Measurements from ENCODE around the gene MIXL1. TPM values are rescaled to one million over a fixed set of nuclear protein-coding genes. Genes with fewer than 3 reads are reported as not detected.

The MIXL1 gene
- total and polyA plus RNA-seq, 10 donors: 0.07 to 2.3 (median 1.1) TPM; not detected in 2

DNA sequence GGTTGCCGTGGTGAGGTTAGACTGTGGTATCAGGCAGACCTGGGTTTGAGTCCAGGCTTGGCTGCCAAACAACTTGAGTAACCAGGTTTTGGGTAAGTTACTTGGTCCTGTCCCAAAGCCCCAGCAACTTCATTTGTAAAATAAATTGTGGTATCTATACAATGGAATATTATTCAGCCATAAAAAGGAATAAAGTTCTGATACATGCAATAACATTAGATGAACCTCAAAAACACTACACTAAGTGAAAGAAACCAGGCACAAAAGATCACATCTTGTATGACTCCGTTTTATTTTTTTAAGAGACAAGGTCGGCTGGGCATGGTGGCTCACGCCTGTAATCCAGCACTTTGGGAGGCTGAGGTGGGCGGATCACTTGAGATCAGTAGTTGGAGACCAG is 16.4 kb upstream of the MIXL1 start:
- no peak overlapping the region for H3K27ac ChIP-seq
- intact Hi-C loops (cut with DNase I; ENCODE audit: low total_unique reads): no loop called here
- 86 to 95% (median 88%) methylated on average over 5 of the region's 5 CpGs for WGBS, 5 donors

GRCh38 chr1:226209307-226210059 is 14.0 kb upstream of the MIXL1 start:
- H3K27ac ChIP-seq: no peak overlapping the region
- no peak overlapping the region for H3K4me3 ChIP-seq
- DNase-seq: no peak
- WGBS, 5 donors: 68 to 83% (median 77%) methylated on average over 17 of the region's 17 CpGs
- no peaks in the 10 kb centered on the region for H3K36me3 ChIP-seq
- no peaks in the 10 kb centered on the region for H3K9me3 ChIP-seq
- H3K27me3 ChIP-seq (replicated peaks in 1 of 7): no peaks in the 10 kb centered on the region
- TF ChIP-seq, protein P1, sequence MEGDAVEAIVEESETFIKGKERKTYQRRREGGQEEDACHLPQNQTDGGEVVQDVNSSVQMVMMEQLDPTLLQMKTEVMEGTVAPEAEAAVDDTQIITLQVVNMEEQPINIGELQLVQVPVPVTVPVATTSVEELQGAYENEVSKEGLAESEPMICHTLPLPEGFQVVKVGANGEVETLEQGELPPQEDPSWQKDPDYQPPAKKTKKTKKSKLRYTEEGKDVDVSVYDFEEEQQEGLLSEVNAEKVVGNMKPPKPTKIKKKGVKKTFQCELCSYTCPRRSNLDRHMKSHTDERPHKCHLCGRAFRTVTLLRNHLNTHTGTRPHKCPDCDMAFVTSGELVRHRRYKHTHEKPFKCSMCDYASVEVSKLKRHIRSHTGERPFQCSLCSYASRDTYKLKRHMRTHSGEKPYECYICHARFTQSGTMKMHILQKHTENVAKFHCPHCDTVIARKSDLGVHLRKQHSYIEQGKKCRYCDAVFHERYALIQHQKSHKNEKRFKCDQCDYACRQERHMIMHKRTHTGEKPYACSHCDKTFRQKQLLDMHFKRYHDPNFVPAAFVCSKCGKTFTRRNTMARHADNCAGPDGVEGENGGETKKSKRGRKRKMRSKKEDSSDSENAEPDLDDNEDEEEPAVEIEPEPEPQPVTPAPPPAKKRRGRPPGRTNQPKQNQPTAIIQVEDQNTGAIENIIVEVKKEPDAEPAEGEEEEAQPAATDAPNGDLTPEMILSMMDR (IDR thresholded peaks at IDR 0.05 in 8 of 11, conservative IDR thresholded peaks at IDR 0.05 in 3 of 11): no peak
- TF ChIP-seq POLR2AphosphoS5 (IDR thresholded peaks at IDR 0.05): peak in 2 of 3 donors; percentile 8 to 23
- intact Hi-C loops (cut with DNase I; ENCODE audit: low total_unique reads): no loop called here
- H3K4me1 ChIP-seq: no peaks in the 10 kb centered on the region

More for the DNA sequence above, 16.4 kb upstream of the MIXL1 start:
- H3K9me3 ChIP-seq: no peaks in the 10 kb centered on the region
- no peaks in the 10 kb centered on the region for H3K4me1 ChIP-seq
- no peaks in the 10 kb centered on the region for H3K36me3 ChIP-seq
- TF ChIP-seq, protein P1 (IDR thresholded peaks at IDR 0.05 in 8 of 11, conservative IDR thresholded peaks at IDR 0.05 in 3 of 11): no peak
- no peak for TF ChIP-seq POLR2A (IDR thresholded peaks at IDR 0.05)
- no peak for TF ChIP-seq POLR2AphosphoS5 (IDR thresholded peaks at IDR 0.05)
- no peaks in the 10 kb centered on the region for H3K27me3 ChIP-seq (replicated peaks in 1 of 7)
- H3K4me3 ChIP-seq: no peak overlapping the region
- no peak for DNase-seq

DNA sequence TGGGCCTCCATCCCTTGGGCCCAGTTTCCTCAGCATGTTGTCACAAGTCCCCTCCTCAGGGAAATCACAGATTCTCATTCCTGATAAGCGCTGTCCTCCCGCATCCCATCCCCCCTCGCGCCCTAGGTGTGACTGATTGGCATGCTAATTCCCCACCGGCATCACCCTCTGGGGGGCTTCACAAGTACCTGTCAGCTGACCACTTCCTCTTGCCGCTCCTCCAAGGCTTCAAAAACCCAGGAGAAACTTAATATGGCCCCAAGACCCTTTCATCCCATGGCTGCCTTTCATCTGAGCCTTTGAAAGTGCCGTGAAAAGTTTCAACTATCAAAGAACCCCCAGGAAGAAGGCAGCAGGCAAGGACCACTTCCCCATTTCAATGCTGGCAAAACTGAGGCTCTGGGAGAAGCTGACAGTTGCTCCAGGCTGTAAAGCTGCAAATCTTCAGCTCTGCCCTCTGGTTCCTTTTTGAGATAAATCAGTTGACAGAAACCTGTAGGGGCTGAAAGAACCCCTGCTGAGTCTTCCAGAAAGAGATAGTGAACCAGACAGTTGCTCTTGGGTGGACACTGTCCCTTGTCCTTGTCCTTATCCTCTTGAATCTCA is 12.8 kb upstream of the MIXL1 start:
- no peak for DNase-seq
- Histone ChIP-seq H3K27ac (no peak overlapping the region), H3K27me3 (replicated peaks in 1 of 7) (no peaks in the 10 kb centered on the region), H3K9me3 (no peaks in the 10 kb centered on the region), H3K4me1 (no peaks in the 10 kb centered on the region), H3K4me3 (no peak overlapping the region), H3K36me3 (no peaks in the 10 kb centered on the region)
- TF ChIP-seq, protein P1 (IDR thresholded peaks at IDR 0.05 in 8 of 11, conservative IDR thresholded peaks at IDR 0.05 in 3 of 11): no peak
- TF ChIP-seq POLR2AphosphoS5 (IDR thresholded peaks at IDR 0.05) (no peak), POLR2A (IDR thresholded peaks at IDR 0.05) (no peak)
- 80 to 83% (median 83%) methylated on average over 7 of the region's 7 CpGs for WGBS, 5 donors
- intact Hi-C loops (cut with DNase I; ENCODE audit: low total_unique reads): no loop called here

GRCh38 chr1:226211181-226211821 is 12.2 kb upstream of the MIXL1 start:
- 86 to 93% (median 91%) methylated on average over 5 of the region's 5 CpGs for WGBS, 5 donors
- Histone ChIP-seq H3K27ac (no peak overlapping the region), H3K9me3 (no peaks in the 10 kb centered on the region), H3K4me3 (no peak overlapping the region), H3K27me3 (replicated peaks in 1 of 7) (no peaks in the 10 kb centered on the region), H3K36me3 (no peaks in the 10 kb centered on the region), H3K4me1 (no peaks in the 10 kb centered on the region)
- TF ChIP-seq, protein P1 (IDR thresholded peaks at IDR 0.05 in 8 of 11, conservative IDR thresholded peaks at IDR 0.05 in 3 of 11): no peak
- TF ChIP-seq POLR2AphosphoS5 (IDR thresholded peaks at IDR 0.05) (no peak), POLR2A (IDR thresholded peaks at IDR 0.05) (no peak)
- no peak for DNase-seq
- intact Hi-C loops (cut with DNase I; ENCODE audit: low total_unique reads): no loop called here
